ENCODE data around the gene CDCA3. TPM values are rescaled to one million over a fixed set of nuclear protein-coding genes. Genes with fewer than 3 reads are reported as not detected.

CDCA3 gene
- total and polyA plus RNA-seq, 2 of the 13 experiments (the other 11 are each of a cell fraction or from before 2014, with no cell fraction given), result 32.7 to 56.5 TPM

DNA sequence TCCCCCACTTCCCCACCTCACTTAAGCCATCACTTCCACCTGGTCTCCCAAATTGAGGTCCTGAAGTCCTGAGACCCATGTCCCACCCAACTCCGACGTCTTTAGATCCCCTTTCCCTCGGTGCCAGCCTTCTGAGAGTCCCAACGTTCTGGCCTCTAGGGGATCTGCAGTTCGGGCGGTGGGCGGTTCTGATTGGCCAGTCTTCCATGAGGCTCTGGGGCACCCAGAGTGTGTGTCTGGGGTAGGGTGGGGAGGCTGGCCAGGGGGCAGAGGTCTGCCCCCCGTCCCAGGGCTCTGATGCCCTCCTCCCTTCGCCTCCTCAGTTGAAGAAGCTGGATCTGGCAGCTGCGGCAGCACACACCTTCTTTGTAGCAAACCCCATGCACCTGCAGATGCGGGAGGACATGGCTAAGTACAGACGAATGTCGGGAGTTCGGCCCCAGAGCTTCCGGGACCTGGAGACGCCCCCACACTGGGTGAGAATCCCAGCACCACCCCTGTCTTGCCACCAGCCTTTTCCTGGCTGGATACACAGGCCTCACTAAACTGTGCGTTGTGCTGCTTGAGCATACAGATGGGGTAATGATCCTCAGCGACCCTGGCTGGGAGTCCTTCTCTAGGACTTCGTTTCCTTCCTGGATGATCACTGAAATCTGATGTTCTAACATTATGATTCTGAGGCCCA lies 21.4 kb downstream of the CDCA3 start (continued):
- TF ChIP-seq ESRRA (CRISPR knock-in tag; IDR thresholded peaks at IDR 0.05; ENCODE audit: low read depth) (no peak), ZNF468 (CRISPR knock-in tag; IDR thresholded peaks at IDR 0.05) (no peak), DR1 (CRISPR knock-in tag; IDR thresholded peaks at IDR 0.05) (peak; percentile 30; the same call in 1 of the 2 replicates), RAD51 (IDR thresholded peaks at IDR 0.05; ENCODE audit: borderline replicate concordance) (no peak), DPF2 (CRISPR knock-in tag; IDR thresholded peaks at IDR 0.05; ENCODE audit: borderline replicate concordance, low read depth) (no peak)
- TF ChIP-seq, protein P1, sequence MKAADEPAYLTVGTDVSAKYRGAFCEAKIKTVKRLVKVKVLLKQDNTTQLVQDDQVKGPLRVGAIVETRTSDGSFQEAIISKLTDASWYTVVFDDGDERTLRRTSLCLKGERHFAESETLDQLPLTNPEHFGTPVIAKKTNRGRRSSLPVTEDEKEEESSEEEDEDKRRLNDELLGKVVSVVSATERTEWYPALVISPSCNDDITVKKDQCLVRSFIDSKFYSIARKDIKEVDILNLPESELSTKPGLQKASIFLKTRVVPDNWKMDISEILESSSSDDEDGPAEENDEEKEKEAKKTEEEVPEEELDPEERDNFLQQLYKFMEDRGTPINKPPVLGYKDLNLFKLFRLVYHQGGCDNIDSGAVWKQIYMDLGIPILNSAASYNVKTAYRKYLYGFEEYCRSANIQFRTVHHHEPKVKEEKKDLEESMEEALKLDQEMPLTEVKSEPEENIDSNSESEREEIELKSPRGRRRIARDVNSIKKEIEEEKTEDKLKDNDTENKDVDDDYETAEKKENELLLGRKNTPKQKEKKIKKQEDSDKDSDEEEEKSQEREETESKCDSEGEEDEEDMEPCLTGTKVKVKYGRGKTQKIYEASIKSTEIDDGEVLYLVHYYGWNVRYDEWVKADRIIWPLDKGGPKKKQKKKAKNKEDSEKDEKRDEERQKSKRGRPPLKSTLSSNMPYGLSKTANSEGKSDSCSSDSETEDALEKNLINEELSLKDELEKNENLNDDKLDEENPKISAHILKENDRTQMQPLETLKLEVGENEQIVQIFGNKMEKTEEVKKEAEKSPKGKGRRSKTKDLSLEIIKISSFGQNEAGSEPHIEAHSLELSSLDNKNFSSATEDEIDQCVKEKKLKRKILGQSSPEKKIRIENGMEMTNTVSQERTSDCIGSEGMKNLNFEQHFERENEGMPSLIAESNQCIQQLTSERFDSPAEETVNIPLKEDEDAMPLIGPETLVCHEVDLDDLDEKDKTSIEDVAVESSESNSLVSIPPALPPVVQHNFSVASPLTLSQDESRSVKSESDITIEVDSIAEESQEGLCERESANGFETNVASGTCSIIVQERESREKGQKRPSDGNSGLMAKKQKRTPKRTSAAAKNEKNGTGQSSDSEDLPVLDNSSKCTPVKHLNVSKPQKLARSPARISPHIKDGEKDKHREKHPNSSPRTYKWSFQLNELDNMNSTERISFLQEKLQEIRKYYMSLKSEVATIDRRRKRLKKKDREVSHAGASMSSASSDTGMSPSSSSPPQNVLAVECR (CRISPR knock-in tag; IDR thresholded peaks at IDR 0.05; ENCODE audit: borderline replicate concordance), result peak; percentile 24; the same call in 1 of the 2 replicates
- TF ChIP-seq, protein P2, sequence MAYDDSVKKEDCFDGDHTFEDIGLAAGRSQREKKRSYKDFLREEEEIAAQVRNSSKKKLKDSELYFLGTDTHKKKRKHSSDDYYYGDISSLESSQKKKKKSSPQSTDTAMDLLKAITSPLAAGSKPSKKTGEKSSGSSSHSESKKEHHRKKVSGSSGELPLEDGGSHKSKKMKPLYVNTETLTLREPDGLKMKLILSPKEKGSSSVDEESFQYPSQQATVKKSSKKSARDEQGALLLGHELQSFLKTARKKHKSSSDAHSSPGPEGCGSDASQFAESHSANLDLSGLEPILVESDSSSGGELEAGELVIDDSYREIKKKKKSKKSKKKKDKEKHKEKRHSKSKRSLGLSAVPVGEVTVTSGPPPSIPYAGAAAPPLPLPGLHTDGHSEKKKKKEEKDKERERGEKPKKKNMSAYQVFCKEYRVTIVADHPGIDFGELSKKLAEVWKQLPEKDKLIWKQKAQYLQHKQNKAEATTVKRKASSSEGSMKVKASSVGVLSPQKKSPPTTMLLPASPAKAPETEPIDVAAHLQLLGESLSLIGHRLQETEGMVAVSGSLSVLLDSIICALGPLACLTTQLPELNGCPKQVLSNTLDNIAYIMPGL (CRISPR knock-in tag; IDR thresholded peaks at IDR 0.05; ENCODE audit: borderline replicate concordance in 1 of 2, low read depth in 1 of 2), result 0 out of 4 replicates have a peak, but pooled peaks of 1 of the 2 experiments have one; percentile 27

Data from HepG2 (cell line).